IPS-NIHi11 (cell line): ENCODE measurements around the gene APOO.

Experiments used
- DNase-seq: peaks from one replicate; pipeline ENCODE4 v3.0.0; 2012; ENCODE audit warnings: mixed read lengths, low spot score

The APOO gene

GRCh38 chrX:23817979-23818336, 89.8 kb downstream of the APOO start:
- no peak for DNase-seq

- no peak for DNase-seq
These were observed 91.6 kb downstream of the APOO start for GRCh38 chrX:23816179-23816578.

GRCh38 chrX:23815376-23815775, 92.4 kb downstream of the APOO start:
- DNase-seq: no peak

GRCh38 chrX:23813808-23814207, 93.9 kb downstream of the APOO start:
- no peak for DNase-seq

- DNase-seq: no peak
These were observed 96.1 kb downstream of the APOO start for GRCh38 chrX:23811656-23812055.

- DNase-seq: no peak
These were observed 96.6 kb downstream of the APOO start for GRCh38 chrX:23811108-23811651.

GRCh38 chrX:23810279-23810678, 97.5 kb downstream of the APOO start:
- no peak for DNase-seq

- DNase-seq: no peak
These were observed 102.3 kb downstream of the APOO start for GRCh38 chrX:23805389-23805788.

- no peak for DNase-seq
These were observed 103.2 kb downstream of the APOO start for GRCh38 chrX:23804578-23804977.

GRCh38 chrX:23803931-23804381, 103.8 kb downstream of the APOO start:
- DNase-seq: no peak

- DNase-seq: no peak
These were observed 105.3 kb downstream of the APOO start for GRCh38 chrX:23802431-23802830.

GRCh38 chrX:23799469-23800065, 108.2 kb downstream of the APOO start:
- no peak for DNase-seq

GRCh38 chrX:23797371-23798128, 110.2 kb downstream of the APOO start:
- DNase-seq: no peak

GRCh38 chrX:23795221-23795620, 112.5 kb downstream of the APOO start:
- no peak for DNase-seq

GRCh38 chrX:23792861-23793553, 114.7 kb downstream of the APOO start:
- DNase-seq: no peak

GRCh38 chrX:23790155-23790497, 117.6 kb downstream of the APOO start:
- no peak for DNase-seq

- DNase-seq: no peak
These were observed 118.2 kb downstream of the APOO start for GRCh38 chrX:23789386-23790154.

GRCh38 chrX:23788946-23789345, 118.8 kb downstream of the APOO start:
- no peak for DNase-seq

GRCh38 chrX:23788521-23788920, 119.2 kb downstream of the APOO start:
- DNase-seq: no peak

- no peak for DNase-seq
These were observed 120.0 kb downstream of the APOO start for GRCh38 chrX:23787745-23788118.

GRCh38 chrX:23786268-23786815, 121.4 kb downstream of the APOO start:
- no peak for DNase-seq

GRCh38 chrX:23785580-23785979, 122.2 kb downstream of the APOO start:
- DNase-seq: no peak
